HTERT RPE-1 (cell line): ENCODE measurements around the gene FBXO44.

Experiments
- in situ Hi-C: fragments of 300-500 bp; cut with MboI; formaldehyde crosslinking; loops from 4 replicates; pipeline ENCODE4 v1.14.3; 2020; ENCODE audit warnings: low sequenced_read_pairs

FBXO44 gene

GRCh38 chr1:11685210-11685752 lies 30.6 kb downstream of the FBXO44 start:
- in situ Hi-C loops = no loop called here

GRCh38 chr1:11688506-11688905 lies 33.8 kb downstream of the FBXO44 start:
- in situ Hi-C loops = no loop called here

DNA sequence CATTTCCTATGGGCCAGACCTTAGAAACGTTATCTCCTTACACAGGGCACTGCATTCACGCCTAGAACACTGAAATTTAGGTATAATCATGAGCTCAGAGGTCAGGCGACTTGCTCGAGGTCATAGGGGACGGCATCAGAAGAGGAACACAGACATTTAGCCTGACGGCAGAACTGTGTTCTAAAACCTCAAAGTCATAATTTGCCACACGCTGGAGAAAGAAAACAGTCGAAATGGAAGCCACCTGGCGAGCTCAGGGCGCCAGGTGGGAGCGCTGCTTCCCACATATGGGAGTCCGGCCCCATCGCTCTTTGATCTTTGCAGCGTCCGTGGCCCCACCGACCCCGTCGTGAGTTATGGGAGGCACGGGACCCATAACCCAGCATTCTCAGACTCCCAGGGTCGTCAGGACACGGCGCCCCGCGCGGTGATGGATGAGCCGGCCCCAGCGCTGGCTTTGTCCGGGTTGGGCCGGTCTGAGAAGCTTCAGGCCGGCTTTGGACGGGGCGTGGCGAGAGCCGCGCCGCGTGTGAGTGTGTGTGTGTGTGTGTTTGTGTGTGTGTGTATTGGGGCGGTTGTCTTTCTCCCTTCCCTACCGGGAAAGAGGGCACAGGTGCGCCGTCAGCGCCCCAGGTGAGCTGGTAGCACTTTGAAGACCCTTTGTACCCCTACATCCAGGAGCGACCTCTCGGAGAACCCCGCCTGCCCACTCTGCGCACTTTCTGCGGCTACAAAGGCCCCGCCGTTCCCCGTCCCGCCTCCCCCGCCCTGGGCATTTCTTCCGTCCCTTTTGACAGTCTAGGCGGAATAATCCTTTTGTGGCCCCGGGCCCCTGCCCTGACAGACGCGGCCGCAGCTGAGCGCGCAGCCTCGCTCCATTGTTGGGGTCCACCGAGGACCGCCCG lies 36.0 kb downstream of the FBXO44 start:
- in situ Hi-C loops = no loop called here

DNA sequence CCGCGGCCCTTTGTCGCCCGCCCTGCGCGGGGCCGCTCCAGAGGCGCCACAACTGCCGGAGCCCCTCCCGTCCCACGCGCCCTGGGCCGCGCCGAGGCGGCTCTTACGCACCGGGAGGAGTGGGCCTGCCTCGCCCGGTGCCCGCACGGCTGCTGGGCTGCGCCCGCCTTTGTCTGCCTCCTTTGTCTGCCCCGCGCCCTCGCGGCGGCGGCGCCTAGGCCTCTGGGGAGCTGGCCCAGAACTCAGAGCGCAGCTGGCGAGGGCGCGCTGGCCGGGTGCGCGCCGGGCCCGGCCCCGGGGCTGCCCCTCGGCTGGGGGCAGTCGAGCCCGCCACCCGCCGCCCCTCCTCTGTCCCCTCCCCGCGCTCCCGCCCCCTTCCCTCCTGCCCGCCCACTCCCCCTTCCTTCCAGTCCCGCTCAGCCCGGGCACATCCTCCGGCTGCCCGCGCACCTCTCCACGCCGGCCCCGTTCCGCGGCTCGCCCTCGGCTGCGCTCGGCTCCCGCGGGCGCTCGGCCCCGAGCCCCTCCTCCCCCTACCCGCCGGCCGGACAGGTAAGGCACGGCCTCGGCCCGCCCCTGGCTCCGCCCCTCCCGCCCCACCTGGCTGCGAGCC lies 36.7 kb downstream of the FBXO44 start, which contains the start of gene DRAXIN:
Gene DRAXIN, plus strand, starts transcription at position 409 of the 613 bp plus-strand sequence. CDS start 14,549 bp downstream, outside the sequence.
- in situ Hi-C loops = no loop called here

GRCh38 chr1:11691928-11692711 lies 37.4 kb downstream of the FBXO44 start:
- in situ Hi-C loops = no loop called here

DNA sequence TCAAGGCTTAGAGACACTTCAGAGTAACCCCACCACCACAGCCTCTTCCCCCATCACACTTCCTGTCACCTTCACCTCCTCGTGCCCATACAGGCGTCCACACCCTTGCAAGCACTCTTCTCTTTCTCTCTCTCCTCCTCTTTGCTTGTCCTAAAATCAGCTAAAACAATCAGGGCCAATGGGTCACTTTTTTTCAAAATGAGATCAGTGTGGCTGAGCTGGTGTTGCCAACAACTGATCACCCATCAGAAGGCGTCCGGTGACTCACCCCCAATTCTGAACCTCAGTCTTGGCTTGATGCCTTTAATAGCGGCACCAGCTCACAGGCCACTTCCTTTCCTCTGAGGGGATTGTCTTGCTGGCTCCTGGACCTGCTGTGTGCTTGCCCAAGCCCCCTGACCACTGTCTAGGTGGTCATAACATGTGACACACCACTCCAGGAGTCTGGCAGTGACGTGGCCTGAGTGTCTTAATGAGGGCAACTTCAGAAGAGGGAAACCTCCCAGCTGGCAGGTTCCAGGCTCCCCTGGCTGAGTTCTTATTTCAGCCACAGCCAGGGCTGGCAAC lies 38.4 kb downstream of the FBXO44 start:
- in situ Hi-C loops = no loop called here

- in situ Hi-C loops = no loop called here
Observed at GRCh38 chr1:11693917-11694316, 39.2 kb downstream of the FBXO44 start.

- in situ Hi-C loops = no loop called here
Observed at GRCh38 chr1:11695861-11696260, 41.2 kb downstream of the FBXO44 start.

- in situ Hi-C loops = no loop called here
Observed at GRCh38 chr1:11697188-11697892, 42.7 kb downstream of the FBXO44 start.

DNA sequence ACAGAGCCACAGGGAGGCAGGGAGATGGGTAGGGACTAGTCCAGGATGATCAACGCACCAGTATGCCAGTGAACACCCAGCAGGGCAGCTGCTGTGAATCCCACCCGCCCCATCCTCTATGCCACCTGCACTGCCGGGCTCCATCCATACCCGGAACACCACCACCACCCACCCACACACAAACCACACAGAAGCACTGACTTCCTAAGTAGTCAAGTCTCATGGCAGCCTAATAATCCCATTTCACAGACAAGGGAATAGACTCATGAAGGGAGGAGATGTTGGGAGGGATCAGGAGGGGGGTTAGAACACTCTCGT lies 43.2 kb downstream of the FBXO44 start:
- in situ Hi-C loops = no loop called here

DNA sequence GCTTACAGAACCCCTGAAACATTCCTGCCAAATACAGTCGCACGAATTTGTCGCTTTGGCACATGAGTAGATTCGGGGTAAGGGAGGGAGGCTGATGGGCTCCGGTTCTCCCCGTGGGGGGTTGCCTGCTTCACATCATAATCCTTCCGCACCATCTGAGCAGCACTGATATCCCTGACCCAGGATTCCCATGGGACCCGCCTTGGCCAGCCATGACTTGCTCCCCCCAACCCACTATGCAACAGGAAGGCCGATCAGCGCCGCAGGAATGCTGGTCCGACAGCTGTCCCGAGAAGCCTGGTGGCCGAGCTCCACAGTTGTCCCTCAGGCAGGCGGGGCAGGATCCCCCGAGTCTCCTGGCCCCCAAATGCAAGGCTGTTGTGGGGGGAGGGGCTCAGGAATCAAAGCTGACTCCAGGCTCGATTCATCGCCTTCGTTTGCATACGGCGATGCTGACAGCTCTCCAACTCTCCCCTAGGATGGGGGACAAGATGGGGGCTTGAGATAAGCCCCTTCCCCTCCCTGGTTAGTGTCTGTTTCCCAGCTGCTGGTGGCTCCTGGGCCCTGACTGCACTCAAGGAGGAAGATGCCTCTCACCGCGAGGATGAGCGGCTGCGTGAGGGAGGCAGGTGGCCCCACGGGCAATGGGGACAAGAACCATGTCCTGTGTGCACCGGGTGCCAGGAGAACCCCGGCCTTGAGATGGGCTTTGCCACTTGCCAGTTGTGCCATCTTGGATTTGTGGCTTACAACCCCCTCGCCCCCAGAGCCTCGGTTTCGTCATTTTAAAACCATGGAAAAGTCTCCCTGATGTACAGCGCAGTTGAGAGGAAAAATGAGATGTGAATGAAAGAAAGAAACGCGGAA lies 46.2 kb downstream of the FBXO44 start:
- in situ Hi-C loops = no loop called here

DNA sequence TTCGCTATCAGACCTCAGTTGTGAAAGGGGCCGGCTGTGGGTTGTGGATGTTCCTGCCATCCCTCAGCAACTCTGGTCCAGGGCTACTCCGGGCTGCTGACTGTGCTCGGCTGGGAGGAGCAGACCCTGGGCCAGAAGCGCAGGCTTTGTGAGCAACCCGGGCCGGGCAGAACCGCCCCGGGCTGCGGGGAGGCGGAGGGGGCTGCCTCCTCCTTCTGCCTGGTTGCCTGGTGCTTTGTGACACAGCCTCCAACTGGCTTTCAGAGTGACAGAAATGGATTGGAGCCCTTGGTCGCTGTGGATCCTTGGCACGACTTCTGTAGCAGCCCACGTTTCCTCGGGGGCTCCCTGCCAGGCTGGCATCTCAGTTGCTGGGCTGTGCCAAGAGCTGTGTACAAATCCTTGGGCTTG lies 46.9 kb downstream of the FBXO44 start:
- in situ Hi-C loops = no loop called here

DNA sequence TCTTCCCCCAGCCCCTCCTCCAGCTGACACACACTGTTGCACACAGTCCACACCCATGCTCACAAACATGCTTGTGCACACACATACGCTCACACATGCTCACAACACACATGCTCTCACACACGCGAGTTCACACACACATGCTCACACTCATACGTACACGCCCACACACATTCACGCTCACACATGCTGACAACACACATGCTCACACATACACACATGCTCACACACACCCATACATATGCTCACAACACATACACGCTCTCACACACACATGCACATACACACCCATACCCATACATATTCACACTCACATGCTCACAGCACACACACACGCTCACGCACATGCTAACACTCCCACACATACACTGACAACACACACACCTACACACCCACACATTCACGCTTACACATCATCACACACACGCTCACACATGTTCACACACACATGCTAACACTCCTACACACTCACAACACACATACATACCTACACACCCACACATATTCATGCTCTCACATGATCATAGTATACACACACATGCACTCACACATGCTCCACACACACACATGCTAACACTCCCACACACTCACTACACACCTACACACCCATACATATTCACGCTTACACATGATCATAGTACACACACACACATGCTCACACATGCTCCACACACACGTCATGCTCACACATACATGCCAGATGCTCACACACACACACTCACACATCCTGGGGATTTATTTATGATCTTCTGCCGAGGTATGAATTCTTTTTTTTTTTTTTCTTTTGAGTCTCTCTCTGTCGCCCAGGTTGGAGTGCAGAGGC lies 47.5 kb downstream of the FBXO44 start:
- in situ Hi-C loops = no loop called here

GRCh38 chr1:11703357-11704193 lies 48.9 kb downstream of the FBXO44 start:
- in situ Hi-C loops = no loop called here

DNA sequence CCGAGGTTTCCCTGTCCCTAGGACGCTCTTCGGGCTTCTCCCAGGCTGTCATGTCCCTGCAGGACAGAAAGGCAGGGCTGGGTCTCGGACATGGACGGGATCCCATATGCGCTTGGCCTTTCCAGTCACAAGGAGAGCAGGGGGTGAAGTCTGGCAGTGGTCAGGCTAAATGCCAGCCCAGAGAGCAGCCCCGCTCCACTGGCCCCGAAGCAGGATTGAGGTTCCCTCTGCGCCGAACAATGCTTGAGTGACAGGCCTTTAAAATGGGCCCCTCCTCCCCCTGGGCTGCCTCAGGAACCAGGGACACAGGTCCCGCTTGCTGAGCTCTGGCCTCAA lies 49.5 kb downstream of the FBXO44 start:
- in situ Hi-C loops = no loop called here

- in situ Hi-C loops = no loop called here
Observed at GRCh38 chr1:11704691-11705475, 50.2 kb downstream of the FBXO44 start.

GRCh38 chr1:11705596-11705995 lies 50.9 kb downstream of the FBXO44 start:
- in situ Hi-C loops = no loop called here
